Measurements from ENCODE around the gene PODNL1. TPM values are rescaled to one million over a fixed set of nuclear protein-coding genes. Genes with fewer than 3 reads are reported as not detected.

Gene PODNL1
- total and polyA plus RNA-seq, 2 experiments from 2014 or later, result 0.24 TPM; not detected in 1

- DNase-seq (ENCODE audit: low spot score), result peak; percentile 70
- peaks cover 5% of the 10 kb centered on the region for H3K4me1 Mint-ChIP-seq
- TF ChIP-seq EZH2 (IDR thresholded peaks at IDR 0.05; ENCODE audit: low read depth, unreplicated experiment), result no peak
- TF ChIP-seq CTCF (conservative IDR thresholded peaks at IDR 0.05; ENCODE audit: low read depth in 2 of 2), result peak; percentile 43 to 55
- no peak for TF ChIP-seq ETS1 (IDR thresholded peaks at IDR 0.05)
- peaks cover 52% of the 10 kb centered on the region for H3K36me3 Mint-ChIP-seq (ENCODE audit: low read depth)
- Histone ChIP-seq H2AFZ (no peak overlapping the region), H3K79me2 (replicated peaks; ENCODE audit: insufficient read depth) (no peaks in the 10 kb centered on the region), H3K9me2 (ENCODE audit: insufficient read depth) (no peaks in the 10 kb centered on the region), H3K4me1 (ENCODE audit: insufficient read depth) (no peaks in the 10 kb centered on the region; the same call in 1 of the 2 replicates), H3K27ac (ENCODE audit: low read depth) (no peak overlapping the region; the same call in 1 of the 2 replicates), H4K20me1 (replicated peaks; ENCODE audit: insufficient read depth) (peaks cover 13% of the 10 kb centered on the region; the same call in 1 of the 2 replicates), H3K27me3 (ENCODE audit: insufficient read depth) (peaks cover 11% of the 10 kb centered on the region), H3K36me3 (ENCODE audit: insufficient read depth) (peaks cover 6% of the 10 kb centered on the region; the same call in 1 of the 2 replicates), H3F3A (replicated peaks; ENCODE audit: low read depth) (0 out of 2 replicates have a peak, but pooled peaks cover 10% of the 10 kb centered on the region), H3K4me3 (no peak overlapping the region), H3K4me2 (no peak overlapping the region)
- ATAC-seq, result peak; percentile 5; the same call in 2 of the 3 replicates
- H3K9me3 Mint-ChIP-seq, result no peaks in the 10 kb centered on the region
- H3K4me3 Mint-ChIP-seq, result no peak overlapping the region
- H3K27me3 Mint-ChIP-seq (ENCODE audit: insufficient read depth, low read depth, poor library complexity), result peaks cover 25% of the 10 kb centered on the region
- no peak overlapping the region for H3K27ac Mint-ChIP-seq
Observed at GRCh38 chr19:13959962-13960862, 22.0 kb upstream of the PODNL1 start.

- DNase-seq (ENCODE audit: low spot score), result no peak
- Histone ChIP-seq H3K36me3 (ENCODE audit: insufficient read depth) (peaks cover 13% of the 10 kb centered on the region; the same call in 1 of the 2 replicates), H3K4me3 (no peak overlapping the region), H4K20me1 (replicated peaks; ENCODE audit: insufficient read depth) (peaks cover 17% of the 10 kb centered on the region; the same call in 1 of the 2 replicates), H3K27me3 (ENCODE audit: insufficient read depth) (peaks cover 9% of the 10 kb centered on the region), H3K4me2 (no peak overlapping the region), H2AFZ (no peak overlapping the region), H3K27ac (ENCODE audit: low read depth) (no peak overlapping the region), H3K4me1 (ENCODE audit: insufficient read depth) (no peaks in the 10 kb centered on the region; the same call in 1 of the 2 replicates), H3F3A (replicated peaks; ENCODE audit: low read depth) (0 out of 2 replicates have a peak, but pooled peaks cover 5% of the 10 kb centered on the region), H3K9me2 (ENCODE audit: insufficient read depth) (no peaks in the 10 kb centered on the region), H3K79me2 (replicated peaks; ENCODE audit: insufficient read depth) (peaks cover 1% of the 10 kb centered on the region)
- Mint-ChIP-seq H3K9me3 (no peaks in the 10 kb centered on the region), H3K4me3 (no peak overlapping the region), H3K36me3 (ENCODE audit: low read depth) (peaks cover 53% of the 10 kb centered on the region), H3K27me3 (ENCODE audit: insufficient read depth, low read depth, poor library complexity) (peaks cover 19% of the 10 kb centered on the region), H3K27ac (no peak overlapping the region), H3K4me1 (peaks cover 5% of the 10 kb centered on the region)
- TF ChIP-seq ETS1 (IDR thresholded peaks at IDR 0.05), result no peak
- no peak for TF ChIP-seq ZNF331 (CRISPR knock-in tag; IDR thresholded peaks at IDR 0.05; ENCODE audit: low read depth)
- no peak for ATAC-seq
Observed at GRCh38 chr19:13959141-13959961, 21.1 kb upstream of the PODNL1 start.
